AG04449 (cell line): ENCODE results near the gene SLX4IP.
A peak's percentile ranks its signal among the peaks of the same experiment; 100 is the strongest.

ENCODE experiments used
- CTCF ChIA-PET: fragments of 350-600 bp; formaldehyde crosslinking; extraction: SDS; loops from one replicate; lab custom pipeline; 2021; ENCODE audit warnings: antibody characterized with exemption; lab: Yijun Ruan, JAX
- POLR2A ChIA-PET: fragments of 400-600, 350-600 bp; formaldehyde crosslinking; extraction: SDS; loops from one replicate; lab custom pipeline; 2020; ENCODE audit warnings: antibody characterized with exemption, inconsistent platforms; lab: Yijun Ruan, JAX
- DNase-seq: peaks from one replicate; pipeline ENCODE4 v3.0.0-alpha.2; 2010; ENCODE audit warnings: low read depth, low spot score
- H3K4me3 ChIP-seq: 2 replicates; pipeline ENCODE4 v1.5.1; 2011; ENCODE audit warnings: low read depth, mild to moderate bottlenecking, control low read depth, low read length
- TF ChIP-seq, protein P1 (sequence below): IDR thresholded peaks from one replicate; pipeline ENCODE4 v1.5.1; 2011; ENCODE audit warnings: mild to moderate bottlenecking, moderate library complexity, low read length, control low read depth, inconsistent platforms; ENCODE audit not compliant: insufficient read depth; ENCODE audit errors: missing control alignments

The SLX4IP gene

DNA sequence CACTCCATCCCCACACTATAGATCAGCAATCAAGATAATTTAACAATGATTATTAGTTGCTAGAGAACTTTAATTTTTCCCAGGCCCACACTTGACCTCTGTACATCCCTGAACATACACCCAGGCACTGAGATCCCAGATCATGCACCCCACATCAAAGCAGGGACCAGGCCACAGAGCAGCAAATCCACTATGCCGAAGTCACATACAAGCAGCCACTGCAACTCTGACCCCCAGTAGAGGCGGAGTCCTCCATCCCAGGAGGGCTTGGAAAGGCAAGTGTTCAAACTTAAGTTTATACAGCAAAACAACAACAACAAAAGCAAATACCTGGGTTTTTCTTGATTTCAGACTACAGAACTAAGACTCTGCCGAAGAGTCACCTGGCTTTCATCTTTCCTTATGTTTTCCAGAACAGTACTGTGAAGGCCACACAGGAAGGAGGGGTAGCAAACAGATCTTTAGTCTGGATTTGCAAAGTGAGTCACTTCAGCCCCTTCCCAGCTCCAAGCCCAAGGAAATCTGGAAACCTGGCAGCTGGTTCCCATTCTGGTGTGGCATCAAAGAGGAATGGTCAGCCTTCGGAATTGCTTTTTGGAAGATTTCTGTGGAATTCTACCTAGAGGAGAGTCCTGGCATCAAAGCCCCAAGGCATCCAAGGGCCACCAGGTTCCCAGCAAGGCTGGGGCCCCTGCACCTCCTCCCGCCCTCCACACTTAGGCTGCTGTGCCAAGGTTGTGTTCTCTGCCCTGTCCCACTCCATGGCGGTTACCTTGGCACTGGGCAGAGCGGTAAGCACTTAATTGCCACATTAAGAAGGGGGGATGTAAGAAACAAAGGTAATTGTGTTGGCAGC, 231.3 kb downstream of the SLX4IP start:
- no peak for DNase-seq
- POLR2A ChIA-PET = no interaction called here
- TF ChIP-seq, protein P1, sequence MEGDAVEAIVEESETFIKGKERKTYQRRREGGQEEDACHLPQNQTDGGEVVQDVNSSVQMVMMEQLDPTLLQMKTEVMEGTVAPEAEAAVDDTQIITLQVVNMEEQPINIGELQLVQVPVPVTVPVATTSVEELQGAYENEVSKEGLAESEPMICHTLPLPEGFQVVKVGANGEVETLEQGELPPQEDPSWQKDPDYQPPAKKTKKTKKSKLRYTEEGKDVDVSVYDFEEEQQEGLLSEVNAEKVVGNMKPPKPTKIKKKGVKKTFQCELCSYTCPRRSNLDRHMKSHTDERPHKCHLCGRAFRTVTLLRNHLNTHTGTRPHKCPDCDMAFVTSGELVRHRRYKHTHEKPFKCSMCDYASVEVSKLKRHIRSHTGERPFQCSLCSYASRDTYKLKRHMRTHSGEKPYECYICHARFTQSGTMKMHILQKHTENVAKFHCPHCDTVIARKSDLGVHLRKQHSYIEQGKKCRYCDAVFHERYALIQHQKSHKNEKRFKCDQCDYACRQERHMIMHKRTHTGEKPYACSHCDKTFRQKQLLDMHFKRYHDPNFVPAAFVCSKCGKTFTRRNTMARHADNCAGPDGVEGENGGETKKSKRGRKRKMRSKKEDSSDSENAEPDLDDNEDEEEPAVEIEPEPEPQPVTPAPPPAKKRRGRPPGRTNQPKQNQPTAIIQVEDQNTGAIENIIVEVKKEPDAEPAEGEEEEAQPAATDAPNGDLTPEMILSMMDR = no peak
- no peak overlapping the region for H3K4me3 ChIP-seq
- CTCF ChIA-PET = interaction anchor here (1.3 kb wide), 1 partner anchor 10 kb away, joined by 3 read pairs; no protein-coding TSS in a partner anchor

DNA sequence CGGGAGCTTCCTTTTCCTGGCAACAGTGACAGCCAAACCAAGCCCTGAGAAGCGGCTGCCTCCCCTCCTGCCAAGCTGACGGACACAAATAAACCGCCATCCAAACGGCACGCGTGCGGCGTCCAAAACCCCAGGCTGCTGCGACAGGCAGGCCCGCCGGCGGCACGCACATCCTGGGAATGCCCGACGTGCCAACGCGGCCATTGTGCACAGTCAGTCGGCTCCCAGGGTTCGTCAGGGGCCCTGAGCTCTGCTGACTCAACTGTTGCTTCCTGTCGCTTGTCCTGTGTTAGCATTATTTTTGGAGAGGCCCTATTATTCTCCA, 231.9 kb downstream of the SLX4IP start:
- ChIA-PET CTCF (interaction anchor here (1.3 kb wide), 1 partner anchor 10 kb away, joined by 3 read pairs; no protein-coding TSS in a partner anchor), POLR2A (no interaction called here)
- no peak overlapping the region for H3K4me3 ChIP-seq
- no peak for DNase-seq
- TF ChIP-seq, protein P1 = no peak

DNA sequence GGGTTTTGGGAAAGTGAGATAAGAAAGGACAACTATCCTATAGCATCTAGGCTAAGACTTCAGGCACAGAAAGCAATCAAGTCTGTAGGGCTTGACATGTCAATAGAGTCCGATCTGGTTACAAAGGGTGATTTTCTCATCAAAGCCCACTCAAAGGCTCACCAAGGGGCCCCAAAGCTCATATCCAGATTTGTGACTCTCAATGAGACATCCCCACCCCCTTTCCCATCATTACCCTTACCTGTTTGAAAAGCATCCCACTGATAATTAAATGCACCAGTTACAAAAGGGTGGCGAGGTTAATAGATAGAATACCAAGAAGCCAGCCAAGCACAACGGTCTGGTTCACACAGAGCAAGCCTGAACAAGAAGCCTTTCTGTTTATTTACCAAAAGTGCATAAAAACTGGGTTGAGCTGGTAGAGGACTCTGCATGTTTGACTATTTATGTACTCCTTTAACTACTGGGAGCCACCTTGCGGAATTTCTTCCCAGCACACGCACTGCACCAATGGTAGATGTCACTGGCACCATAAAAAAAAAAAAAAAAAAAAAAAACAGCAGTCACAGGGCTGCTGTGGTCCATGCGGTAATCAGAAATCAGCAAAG, 232.6 kb downstream of the SLX4IP start:
- ChIA-PET POLR2A (no interaction called here), CTCF (interaction anchor here (0.7 to 1.3 kb wide), 2 partner anchors 11 to 186 kb away, joined by 3 read pairs; no protein-coding TSS in a partner anchor)
- DNase-seq = no peak
- H3K4me3 ChIP-seq = no peak overlapping the region
- TF ChIP-seq, protein P1 = no peak

DNA sequence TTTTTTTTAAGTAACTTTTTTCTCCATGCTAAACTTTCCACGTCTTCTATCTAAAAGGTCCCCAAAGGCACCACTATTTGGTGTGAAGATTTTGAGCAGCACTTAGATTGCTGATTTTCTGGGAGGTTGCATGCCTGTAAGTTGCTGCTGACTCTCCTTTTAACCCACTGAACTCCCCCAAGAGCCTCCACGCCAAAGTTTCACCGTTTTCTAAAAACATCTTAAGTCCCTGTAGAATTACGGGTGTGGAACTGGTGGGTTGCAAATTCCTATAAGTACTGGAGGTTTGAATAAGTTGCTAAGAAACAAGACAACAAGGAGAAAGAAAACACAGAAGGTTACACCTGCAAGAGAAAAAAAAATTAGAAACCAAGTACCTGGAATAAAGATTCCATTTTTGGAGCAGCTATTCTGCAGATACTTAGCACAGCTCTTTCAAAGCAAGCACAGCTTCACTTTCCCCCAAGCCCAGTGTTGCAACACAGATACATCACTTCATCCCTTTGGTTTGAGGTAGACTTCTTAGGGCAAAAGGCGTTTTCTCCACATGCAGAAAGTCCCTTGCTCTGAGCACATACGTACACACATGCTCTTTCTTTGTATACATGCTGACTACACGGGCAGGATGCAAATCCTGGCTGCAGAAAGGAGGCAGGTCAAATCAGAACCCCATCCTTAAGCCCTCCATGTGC, 233.7 kb downstream of the SLX4IP start:
- ChIA-PET CTCF (interaction anchor here (0.6 to 4.1 kb wide), 4 partner anchors 12 to 292 kb away, joined by 3 to 27 read pairs (median 3); no protein-coding TSS in a partner anchor), POLR2A (no interaction called here)
- TF ChIP-seq, protein P1 = no peak
- DNase-seq = no peak
- H3K4me3 ChIP-seq = no peak overlapping the region

DNA sequence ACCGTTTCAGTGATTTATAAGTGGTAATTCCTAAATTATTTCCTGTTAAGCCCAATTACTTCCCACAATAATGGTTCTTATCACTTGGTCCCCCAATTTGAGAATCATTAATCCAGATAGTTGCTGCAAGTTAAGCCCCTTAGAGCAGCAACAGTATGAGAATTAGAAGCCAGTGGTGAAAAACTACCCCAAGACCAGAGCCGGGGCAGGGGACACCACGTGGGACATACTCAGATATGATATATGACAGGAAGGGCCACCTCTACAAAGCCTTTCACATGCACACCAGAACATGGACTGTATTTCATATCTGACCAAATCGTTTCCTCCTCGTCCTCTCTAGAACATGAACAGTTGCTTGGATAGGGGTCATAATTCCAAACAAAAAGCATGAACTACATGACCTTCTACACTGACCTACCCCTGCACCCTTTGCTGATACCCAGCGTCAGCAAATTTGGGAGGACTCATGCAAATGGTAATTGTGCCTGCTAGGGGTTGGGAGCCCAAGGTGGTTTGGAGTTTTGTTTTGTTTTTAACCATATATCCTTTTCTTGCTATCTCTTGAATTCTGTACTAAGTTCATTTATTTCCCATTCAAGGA, 234.8 kb downstream of the SLX4IP start:
- ChIA-PET POLR2A (no interaction called here), CTCF (interaction anchor here (0.7 to 4.1 kb wide), 10 partner anchors 10 to 874 kb away, joined by 3 to 40 read pairs (median 11); no protein-coding TSS in a partner anchor)
- TF ChIP-seq, protein P1 = no peak
- DNase-seq = no peak
- peak overlapping the region; percentile 92 for H3K4me3 ChIP-seq
